Activated CD4-positive, alpha-beta T cell treated with anti-CD3 and anti-CD28 coated beads for 48 hours (primary cell): ENCODE measurements around the gene LLGL2.

ENCODE experiments used
- DNase-seq: peaks from one replicate; pipeline ENCODE4 v3.0.0-alpha.2; 2020

The LLGL2 gene

DNA sequence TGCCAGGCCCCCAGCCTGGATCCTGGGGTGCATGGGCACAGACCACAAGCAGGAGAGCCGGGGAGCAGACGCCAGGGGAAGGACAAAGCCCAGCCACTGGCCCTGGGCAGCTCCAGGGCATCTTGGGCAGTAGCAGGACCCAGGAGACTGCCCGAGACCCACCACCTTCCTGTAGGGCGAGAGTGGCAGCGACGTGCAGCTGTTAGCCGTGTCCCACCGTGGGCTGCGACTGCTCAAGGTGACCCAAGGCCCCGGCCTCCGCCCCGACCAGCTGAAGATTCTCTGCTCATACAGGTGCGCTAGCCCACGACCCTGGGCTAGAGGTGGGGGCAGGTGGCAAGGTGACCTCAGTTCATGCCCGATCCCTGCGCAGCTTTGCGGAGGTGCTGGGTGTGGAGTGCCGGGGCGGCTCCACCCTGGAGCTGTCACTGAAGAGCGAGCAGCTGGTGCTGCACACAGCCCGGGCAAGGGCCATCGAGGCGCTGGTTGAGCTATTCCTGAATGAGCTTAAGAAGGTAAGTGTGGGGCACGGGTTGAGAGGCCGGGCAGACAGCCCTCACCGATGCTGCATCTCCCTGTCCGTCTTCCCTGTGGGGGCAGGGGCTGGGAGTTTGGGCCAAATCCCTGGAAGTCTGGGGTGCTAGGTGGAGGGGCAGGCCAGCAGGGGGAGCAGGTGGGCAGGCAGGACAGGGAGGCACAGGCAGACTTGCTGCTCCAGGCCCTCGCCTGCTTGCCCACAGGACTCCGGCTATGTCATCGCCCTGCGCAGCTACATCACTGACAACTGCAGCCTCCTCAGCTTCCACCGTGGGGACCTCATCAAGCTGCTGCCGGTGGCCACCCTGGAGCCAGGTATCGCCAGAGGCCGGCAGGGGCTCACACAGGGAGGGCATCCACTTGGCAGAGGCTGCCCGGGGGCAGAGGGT is 94.3 kb downstream of the LLGL2 start:
- DNase-seq = peak; percentile 47

GRCh38 chr17:75621489-75621888 is 96.0 kb downstream of the LLGL2 start:
- no peak for DNase-seq

DNA sequence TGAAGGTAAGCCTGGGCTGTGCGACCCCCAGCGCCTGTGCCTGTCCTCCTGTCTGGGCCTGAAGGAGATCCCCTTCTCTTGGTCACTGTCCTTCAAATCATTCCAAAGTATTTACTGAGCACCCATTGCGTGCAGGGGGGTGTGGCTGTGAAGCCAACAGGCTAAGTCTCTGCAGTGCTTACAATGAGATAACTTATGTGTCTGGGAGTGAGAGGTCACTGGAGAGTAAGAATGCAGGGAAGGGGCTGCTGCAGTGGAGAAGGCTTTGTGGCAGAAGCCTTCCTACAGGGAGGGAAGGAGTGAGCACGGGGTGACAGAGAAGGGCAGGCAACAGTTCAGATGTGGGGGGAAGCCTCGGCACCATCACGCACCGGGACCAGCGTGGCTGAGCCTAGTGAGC is 96.6 kb downstream of the LLGL2 start:
- no peak for DNase-seq

GRCh38 chr17:75622771-75623273 is 97.3 kb downstream of the LLGL2 start:
- no peak for DNase-seq

DNA sequence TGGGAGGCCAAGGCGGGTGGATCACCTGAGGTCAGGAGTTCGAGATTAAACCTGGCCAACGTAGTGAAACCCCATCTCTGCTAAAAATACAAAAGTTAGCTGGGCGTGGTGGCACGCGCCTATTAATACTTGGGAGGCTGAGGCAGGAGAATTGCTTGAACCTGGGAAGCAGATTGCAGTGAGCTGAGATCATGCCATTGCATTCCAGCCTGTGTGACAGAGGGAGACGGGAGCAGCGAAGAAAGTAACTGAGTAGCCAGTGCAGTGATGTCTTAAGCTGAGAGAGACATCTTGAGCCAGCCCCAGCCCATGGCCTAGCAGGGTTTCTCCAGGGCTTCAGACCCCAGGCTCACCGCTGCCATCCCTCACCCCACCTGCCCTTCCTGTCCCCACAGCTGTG is 97.9 kb downstream of the LLGL2 start:
- no peak for DNase-seq

- DNase-seq = no peak
These were observed 98.5 kb downstream of the LLGL2 start for GRCh38 chr17:75624021-75624420.
